Retinal pigment epithelial cell (primary cell): ENCODE results near the gene LDLRAP1.

Experiments
- DNase-seq: peaks from one replicate; pipeline ENCODE4 v3.0.0-alpha.2; 2010; ENCODE audit warnings: low read depth
- H3K4me3 ChIP-seq: 2 replicates; pipeline ENCODE4 v1.5.1; 2011; ENCODE audit warnings: mild to moderate bottlenecking, low read length, control low read depth, moderate library complexity
- TF ChIP-seq, protein P1 (sequence below): conservative IDR thresholded peaks from 2 replicates; pipeline ENCODE4 v1.5.1; 2011; ENCODE audit warnings: low read depth, low read length, control low read depth, inconsistent platforms

LDLRAP1 gene

GRCh38 chr1:25517476-25518394 is 25.7 kb upstream of the LDLRAP1 start:
- H3K4me3 ChIP-seq, result no peak overlapping the region
- TF ChIP-seq, protein P1, sequence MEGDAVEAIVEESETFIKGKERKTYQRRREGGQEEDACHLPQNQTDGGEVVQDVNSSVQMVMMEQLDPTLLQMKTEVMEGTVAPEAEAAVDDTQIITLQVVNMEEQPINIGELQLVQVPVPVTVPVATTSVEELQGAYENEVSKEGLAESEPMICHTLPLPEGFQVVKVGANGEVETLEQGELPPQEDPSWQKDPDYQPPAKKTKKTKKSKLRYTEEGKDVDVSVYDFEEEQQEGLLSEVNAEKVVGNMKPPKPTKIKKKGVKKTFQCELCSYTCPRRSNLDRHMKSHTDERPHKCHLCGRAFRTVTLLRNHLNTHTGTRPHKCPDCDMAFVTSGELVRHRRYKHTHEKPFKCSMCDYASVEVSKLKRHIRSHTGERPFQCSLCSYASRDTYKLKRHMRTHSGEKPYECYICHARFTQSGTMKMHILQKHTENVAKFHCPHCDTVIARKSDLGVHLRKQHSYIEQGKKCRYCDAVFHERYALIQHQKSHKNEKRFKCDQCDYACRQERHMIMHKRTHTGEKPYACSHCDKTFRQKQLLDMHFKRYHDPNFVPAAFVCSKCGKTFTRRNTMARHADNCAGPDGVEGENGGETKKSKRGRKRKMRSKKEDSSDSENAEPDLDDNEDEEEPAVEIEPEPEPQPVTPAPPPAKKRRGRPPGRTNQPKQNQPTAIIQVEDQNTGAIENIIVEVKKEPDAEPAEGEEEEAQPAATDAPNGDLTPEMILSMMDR, result peak; percentile 7
- DNase-seq, result no peak

- H3K4me3 ChIP-seq, result no peak overlapping the region
- TF ChIP-seq, protein P1, result no peak
- DNase-seq, result no peak
Observed at GRCh38 chr1:25519624-25520023, 23.8 kb upstream of the LDLRAP1 start.

- no peak for DNase-seq
- no peak overlapping the region for H3K4me3 ChIP-seq
- TF ChIP-seq, protein P1, result peak; percentile 84
Observed at GRCh38 chr1:25520446-25521061, 22.9 kb upstream of the LDLRAP1 start.

GRCh38 chr1:25522031-25522655 is 21.3 kb upstream of the LDLRAP1 start:
- H3K4me3 ChIP-seq, result no peak overlapping the region
- TF ChIP-seq, protein P1, result no peak
- DNase-seq, result no peak

GRCh38 chr1:25523542-25523941 is 19.9 kb upstream of the LDLRAP1 start:
- H3K4me3 ChIP-seq, result no peak overlapping the region
- DNase-seq, result no peak
- TF ChIP-seq, protein P1, result peak; percentile 52

DNA sequence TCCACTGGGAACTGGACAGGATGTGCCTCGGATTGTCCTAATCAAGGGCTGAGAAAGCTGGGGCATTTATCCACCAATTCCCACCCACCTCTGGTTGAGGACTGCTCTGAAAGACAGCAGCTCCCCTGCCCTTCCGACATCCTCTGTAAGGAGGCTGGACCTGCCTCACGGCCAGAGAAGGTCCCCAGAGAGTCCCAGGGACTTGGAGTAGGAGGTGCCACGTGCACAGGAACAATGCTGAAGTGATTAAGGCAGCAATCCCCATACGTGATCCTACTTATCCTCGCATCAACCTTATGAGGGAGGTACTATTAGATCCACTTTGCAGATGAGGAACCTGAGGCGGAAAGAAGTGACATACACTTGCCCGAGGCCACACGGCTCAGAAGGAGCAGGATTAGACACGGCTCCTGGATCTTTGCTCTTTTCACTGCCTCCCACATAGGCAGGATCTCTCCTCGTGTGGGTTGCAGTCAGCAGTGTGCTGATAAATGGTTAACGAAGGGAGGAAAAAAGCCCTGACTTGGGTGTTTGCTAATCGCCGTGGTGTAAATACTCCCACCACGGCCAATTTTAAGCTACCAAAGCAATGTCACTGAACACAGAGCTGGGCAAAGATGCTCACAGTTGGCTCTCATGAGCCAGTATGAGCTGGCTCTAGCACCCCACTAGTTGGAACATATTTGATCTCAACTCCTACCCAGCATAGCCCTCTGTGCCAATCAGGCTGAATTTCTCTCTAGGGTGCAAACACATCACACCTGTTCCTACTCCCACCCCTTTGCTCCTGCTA is 18.6 kb upstream of the LDLRAP1 start:
- no peak overlapping the region for H3K4me3 ChIP-seq
- TF ChIP-seq, protein P1, result no peak
- DNase-seq, result no peak
